CD4-positive, alpha-beta T cell treated with Interleukin-4 for 4 hours (primary cell): Measurements from ENCODE around the gene GRIP1.

ENCODE experiments used
- DNase-seq: peaks from one replicate; pipeline ENCODE4 v3.0.0-alpha.2; 2020

Gene GRIP1

DNA sequence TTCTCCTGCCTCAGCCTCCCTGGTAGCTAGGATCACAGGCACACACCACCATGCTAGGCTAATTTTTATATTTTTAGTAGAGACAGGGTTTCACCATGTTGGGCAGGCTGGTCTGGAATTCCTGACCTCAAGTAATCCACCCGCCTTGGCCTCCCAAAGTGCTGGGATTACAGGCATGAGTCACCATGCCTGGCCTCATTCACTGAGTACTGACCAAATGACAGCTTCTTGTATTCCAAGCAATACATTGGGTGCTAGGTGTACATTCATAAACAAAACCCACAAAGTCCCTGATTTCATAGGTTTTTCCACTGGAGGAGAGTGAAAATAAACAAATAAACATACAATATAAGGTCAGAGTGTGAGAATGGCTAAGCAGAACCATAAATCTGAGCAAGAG, 240.3 kb downstream of the GRIP1 start:
- DNase-seq = no peak

DNA sequence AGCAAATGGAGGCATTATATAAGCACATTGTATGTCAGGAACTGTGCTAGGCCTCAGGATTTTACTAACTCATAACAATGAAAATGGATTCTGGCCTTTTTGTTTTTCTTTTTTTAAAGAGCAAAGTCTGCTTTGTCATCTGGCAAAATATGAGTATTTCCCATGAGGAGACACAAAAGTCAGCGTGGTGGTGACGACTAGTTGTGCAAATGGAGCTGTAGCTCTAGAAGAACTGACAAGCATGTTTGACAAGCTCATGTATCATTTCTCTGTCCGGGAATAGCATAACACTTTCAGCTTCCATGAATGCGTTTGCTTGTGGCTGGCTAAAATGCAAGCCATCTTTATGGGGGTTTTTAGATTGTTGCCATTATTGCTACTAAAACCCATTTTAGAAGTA, 248.8 kb downstream of the GRIP1 start:
- DNase-seq = no peak

- no peak for DNase-seq
Measured at GRCh38 chr12:66428870-66429269, 250.0 kb downstream of the GRIP1 start.

- no peak for DNase-seq
Measured at GRCh38 chr12:66428261-66428660, 250.6 kb downstream of the GRIP1 start.

DNA sequence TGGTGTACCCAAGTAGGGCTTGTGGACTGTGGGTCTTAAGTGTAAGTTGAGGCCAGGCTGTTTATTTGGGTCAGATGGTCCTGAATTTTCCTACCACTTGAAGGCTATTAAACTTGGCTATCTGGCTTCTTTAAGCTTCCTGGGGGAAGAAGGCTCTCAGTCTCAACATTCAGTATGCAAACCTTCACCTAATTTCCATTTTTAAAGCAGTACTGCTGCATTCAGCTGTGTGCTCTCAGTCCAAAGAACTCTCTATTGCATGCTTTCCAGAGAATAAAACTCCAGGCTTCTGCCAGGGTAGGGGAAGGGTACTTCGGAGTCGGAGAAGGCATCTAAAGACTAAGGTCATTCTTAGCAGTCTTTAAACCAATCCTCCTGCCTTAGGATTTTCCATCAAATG, 252.2 kb downstream of the GRIP1 start:
- DNase-seq = no peak

GRCh38 chr12:66423266-66423665, 255.6 kb downstream of the GRIP1 start:
- no peak for DNase-seq

DNA sequence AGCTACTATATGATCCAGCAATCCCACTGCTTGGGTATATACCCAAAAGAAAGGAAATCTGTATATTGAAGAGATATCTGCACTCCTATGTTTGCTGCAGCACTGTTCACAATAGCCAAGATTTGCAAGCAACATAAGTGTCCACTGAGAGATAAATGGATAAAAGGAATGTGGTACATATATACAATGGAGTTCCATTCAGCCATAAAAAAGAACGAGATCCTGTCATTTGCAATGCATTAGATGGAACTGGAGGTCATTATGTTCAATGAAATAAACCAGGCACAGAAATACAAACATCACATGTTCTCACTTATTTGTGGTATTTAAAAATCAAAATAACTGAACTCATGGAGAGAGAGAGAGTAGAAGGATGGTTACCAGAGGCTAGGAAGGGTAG, 260.0 kb downstream of the GRIP1 start:
- DNase-seq = no peak

DNA sequence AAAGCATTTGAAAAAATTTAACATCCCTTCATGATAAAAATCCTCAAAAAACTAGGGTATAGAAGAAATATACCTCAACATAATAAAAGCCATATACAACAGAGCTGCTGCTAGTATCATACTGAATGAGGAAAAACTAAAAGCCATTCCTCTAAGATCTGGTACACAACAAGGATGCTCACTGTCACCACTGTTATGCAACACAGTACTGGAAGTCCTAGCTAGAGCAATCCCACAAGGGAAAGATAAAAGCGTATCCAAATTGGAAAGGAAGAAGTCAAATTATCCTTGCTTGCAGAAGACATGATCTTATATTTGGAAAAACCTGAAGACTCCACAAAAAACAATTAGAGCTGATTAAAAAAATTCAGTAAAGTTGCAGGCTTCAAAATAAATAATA, 261.7 kb downstream of the GRIP1 start:
- no peak for DNase-seq

DNA sequence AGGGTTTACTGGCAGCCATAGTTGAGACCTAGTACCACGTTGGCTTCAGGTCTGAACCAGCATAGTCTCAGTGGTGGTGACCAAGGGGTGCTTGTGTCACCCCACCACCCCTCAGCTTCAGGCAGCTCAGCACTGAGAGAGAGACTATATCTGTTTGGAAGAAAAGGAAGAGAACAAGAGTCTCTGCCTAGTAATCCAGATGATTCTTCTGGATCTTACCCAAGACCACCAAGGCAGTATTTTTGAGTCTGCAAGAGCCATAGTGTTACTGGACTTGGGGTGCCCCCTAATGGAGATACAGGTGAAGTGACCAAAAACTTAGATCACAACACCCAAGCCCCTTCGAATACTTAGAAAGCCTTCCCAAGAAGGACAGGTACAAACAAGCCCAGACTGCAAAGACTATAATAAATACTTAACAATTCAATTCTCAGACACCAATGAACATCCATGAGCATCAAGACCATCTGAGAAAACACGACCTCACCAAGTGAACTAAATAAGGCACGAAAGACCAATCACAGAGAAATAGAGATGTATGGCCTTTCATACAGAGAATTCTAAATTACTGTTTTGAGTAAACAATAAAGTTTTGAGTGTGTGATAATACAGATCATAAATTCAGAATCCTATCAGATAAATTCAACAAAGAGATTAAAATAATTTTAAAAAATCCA, 269.5 kb downstream of the GRIP1 start:
- DNase-seq = peak; percentile 58

GRCh38 chr12:66405395-66405794, 273.5 kb downstream of the GRIP1 start:
- DNase-seq = no peak

- DNase-seq = no peak
Measured at GRCh38 chr12:66403746-66404145, 275.1 kb downstream of the GRIP1 start.

DNA sequence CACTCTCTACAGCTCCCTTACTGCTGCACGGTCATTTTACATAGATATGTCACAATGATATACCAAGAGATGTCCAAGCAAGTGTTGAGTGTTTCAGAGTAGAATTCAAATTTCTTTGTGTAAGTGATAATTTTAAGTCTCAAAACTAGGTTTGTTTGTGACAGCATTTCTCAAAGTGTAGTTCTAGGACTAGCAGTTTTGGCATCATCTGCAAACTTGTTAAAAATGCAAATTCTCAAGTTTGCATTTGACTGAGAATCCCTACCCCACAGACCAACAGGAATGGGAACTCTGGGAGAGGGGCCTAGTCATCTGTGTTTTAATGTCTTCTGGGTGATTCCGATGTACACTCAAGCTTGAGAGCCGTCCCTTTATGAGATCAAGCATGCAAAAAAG, 279.0 kb downstream of the GRIP1 start:
- DNase-seq = no peak

DNA sequence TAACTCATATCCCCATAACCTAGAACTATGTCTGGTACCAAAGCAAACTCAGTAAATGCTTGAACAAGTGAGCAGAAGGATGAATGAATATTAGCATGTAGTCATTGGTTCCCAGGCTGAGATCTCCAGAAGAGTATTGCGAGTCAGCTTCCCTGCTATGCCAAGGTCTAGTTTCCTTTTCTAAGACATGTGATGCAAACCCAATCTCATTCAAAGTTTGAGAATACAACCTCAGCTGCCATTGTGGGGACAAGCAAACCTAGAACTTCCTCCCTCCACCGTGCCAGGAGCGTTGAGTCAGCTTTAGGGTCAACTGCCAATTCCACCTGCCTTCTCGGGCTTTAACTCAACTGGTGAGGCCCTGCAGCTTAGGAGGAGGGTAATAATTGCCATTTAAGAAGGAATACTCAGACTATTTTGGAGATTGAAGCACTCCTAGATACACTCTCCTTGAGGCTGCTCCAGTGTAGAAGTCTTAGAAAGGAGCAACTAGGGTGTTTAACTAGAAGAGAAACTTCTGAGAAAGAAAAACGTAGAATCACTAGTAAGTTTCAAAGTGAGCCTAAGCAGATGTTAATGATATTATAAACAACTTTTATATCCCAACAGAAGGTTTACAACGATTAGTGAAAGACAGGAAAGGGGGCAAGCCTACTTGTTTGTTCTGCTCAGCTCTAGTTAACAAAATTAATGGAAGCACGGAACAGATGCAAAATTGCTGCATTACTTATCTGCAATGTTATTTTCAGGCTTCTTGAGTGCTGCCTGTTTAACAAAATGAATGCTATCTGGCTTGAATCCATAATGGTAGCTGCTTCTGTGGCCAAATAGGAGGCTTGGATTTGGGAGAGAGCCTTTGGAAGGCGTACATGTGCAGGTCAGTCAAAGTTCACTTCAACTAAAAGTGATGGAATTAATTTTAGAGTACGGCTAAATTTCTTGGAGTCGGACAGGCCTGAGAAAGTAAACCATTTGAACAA, 279.7 kb downstream of the GRIP1 start:
- DNase-seq = no peak

DNA sequence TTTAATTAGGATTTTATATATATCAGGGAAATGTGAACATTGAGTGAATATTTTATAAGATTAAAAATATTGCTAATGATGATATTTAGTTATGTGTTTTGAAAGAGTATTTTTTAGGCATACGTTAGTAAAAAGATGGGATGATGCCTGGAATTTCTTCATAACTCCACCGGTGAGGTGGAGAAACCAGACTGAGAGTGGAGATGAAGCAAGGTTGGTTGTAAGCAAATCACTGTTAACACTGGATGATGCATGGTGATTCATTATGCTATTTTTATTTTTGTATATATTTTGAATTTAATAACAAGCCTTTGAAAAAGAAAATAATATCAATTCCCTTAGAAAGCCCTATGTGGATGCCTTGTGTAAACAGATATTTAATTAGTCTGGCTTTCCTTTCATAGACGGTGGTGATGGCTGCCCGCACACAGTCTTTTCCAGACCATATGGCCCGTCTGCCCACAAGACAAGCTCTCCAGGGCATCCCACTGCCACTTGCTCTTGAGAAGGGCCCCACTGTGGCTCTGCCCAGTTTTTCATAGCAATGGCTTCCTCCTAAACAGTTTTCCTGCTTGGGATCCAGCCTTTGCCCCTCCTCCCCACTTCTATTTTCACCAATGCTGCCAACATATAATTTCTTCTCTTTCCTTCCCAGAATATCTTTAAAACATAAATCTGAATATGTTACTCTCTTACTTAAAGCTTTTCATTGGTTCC, 281.1 kb downstream of the GRIP1 start:
- no peak for DNase-seq

GRCh38 chr12:66393890-66394289, 285.0 kb downstream of the GRIP1 start:
- no peak for DNase-seq

GRCh38 chr12:66392266-66392915, 286.5 kb downstream of the GRIP1 start:
- DNase-seq = no peak

DNA sequence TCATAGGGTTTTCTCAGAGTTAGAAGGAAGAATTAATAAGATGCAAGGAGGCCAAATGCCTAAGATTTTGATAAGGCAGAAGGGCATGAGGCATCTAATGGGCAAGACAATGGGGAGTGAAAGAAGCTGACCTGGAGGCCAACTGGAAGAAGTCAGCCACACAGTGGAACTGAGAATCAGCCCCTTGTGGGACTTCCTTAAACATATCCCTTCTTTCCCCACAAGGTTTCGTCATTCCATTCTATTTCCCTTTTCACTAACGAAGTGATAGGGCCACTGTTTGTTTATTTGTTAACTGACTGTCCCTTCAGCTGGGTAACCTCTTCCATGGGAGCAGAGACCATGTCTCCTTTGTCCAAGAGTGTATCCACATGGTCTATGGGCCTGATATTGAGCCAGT, 290.4 kb downstream of the GRIP1 start:
- DNase-seq = no peak

GRCh38 chr12:66387117-66387516, 291.8 kb downstream of the GRIP1 start:
- DNase-seq = no peak

- no peak for DNase-seq
Measured at GRCh38 chr12:66380769-66381535, 297.9 kb downstream of the GRIP1 start.

GRCh38 chr12:66379616-66380015, 299.3 kb downstream of the GRIP1 start:
- DNase-seq = no peak

GRCh38 chr12:66375560-66375959, 303.3 kb downstream of the GRIP1 start:
- DNase-seq = no peak

GRCh38 chr12:66371982-66372381, 306.9 kb downstream of the GRIP1 start:
- DNase-seq = no peak
